Transverse colon (tissue), 4 donors: Measurements from ENCODE around the gene GNAO1. TPM values are rescaled to one million over a fixed set of nuclear protein-coding genes. Genes with fewer than 3 reads are reported as not detected.

Source experiments
- DNase-seq: peaks from one replicate; pipeline ENCODE4 v3.0.0-alpha.2; 2019
- H3K27ac ChIP-seq, 4 donors: fragments of 200-600 bp; sonication (generic); 2 replicates each; pipeline ENCODE4 v1.5.1; 2016 to 2018; ENCODE audit warnings: inconsistent platforms in 4 of 4
- H3K27me3 ChIP-seq: fragments of 200-600 bp; sonication (generic); 2 replicates; pipeline ENCODE4 v1.5.1; 2017; ENCODE audit warnings: inconsistent platforms
- H3K36me3 ChIP-seq, 4 donors: fragments of 200-600 bp; sonication (generic); 2 replicates each; pipeline ENCODE4 v1.5.1; 2017 to 2019; ENCODE audit warnings: inconsistent platforms in 4 of 4
- H3K4me1 ChIP-seq, 4 donors: fragments of 200-600 bp; sonication (generic); 2 replicates each; pipeline ENCODE4 v1.5.1; 2017 to 2020; ENCODE audit warnings: inconsistent platforms in 4 of 4
- H3K4me3 ChIP-seq, 4 donors: fragments of 200-600 bp; sonication (generic); 1 replicate in 1 of 4; 2 replicates in 3 of 4; pipeline versions ENCODE4 v1.5.1 to v1.6.1; 2017 to 2019; ENCODE audit warnings: inconsistent platforms in 4 of 4
- H3K9me3 ChIP-seq, 2 donors: fragments of 200-600 bp; sonication (generic); 2 replicates each; pipeline ENCODE4 v1.5.1; 2017 to 2019; ENCODE audit warnings: inconsistent platforms in 2 of 2
- CTCF ChIP-seq, 5 experiments: fragments of 200-600 bp in 3 of 5; fragments of 450-650 bp in 2 of 5; sonication (generic) in 3 of 5; IDR thresholded peaks; 1 replicate in 2 of 5; 2 replicates in 3 of 5; pipeline ENCODE4 v1.5.1; 2016 to 2017; ENCODE audit warnings: antibody characterized with exemption in 5 of 5, inconsistent platforms in 3 of 5, mild to moderate bottlenecking in 2 of 5, moderate library complexity in 1 of 5
- EP300 ChIP-seq: sonication (generic); formaldehyde crosslinking; IDR thresholded peaks from one replicate; pipeline ENCODE4 v1.6.1; 2017; ENCODE audit warnings: antibody characterized with exemption, low read depth
- POLR2A ChIP-seq: fragments of 450-650 bp; IDR thresholded peaks from one replicate; pipeline ENCODE4 v1.6.1; 2016; ENCODE audit warnings: antibody characterized with exemption, mild to moderate bottlenecking, moderate library complexity
- POLR2AphosphoS5 ChIP-seq, 3 donors: sonication (generic); formaldehyde crosslinking; IDR thresholded peaks; one replicate each; pipeline ENCODE4 v1.6.1; 2016; ENCODE audit warnings: antibody characterized with exemption in 3 of 3
- WGBS, 2 donors: methylation state at CpG; one replicate each; pipeline ENCODE4 v1.1.5; 2018; ENCODE audit warnings: low coverage in 1 of 2; 5-methylcytosine and 5-hydroxymethylcytosine counted together
- in situ Hi-C, 4 donors: fragments of 200-750 bp; cut with MboI; loops; one replicate each; pipeline versions ENCODE4 v1.15.0 to v1.15.1; 2017; ENCODE audit warnings: low sequenced_read_pairs in 3 of 4, low pct_ligation_motif_present in 1 of 4, low pct_unique_long_range_greater_than_20kb in 1 of 4
- intact Hi-C: fragments of 100-400 bp; cut with DNase I; formaldehyde crosslinking; loops from one replicate; pipeline ENCODE4 v1.15.1; 2023; ENCODE audit warnings: low total_unique reads
- total RNA-seq, 4 donors: library from RNA; depleted of rRNA; stranded (reverse); fragments of >200 nt; gene quantifications; one replicate each; pipeline ENCODE4 v1.1.0, GENCODE V29; 2016

Gene GNAO1
- total RNA-seq, 4 donors from 2014 or later, result 7.3 to 25.4 (median 11.3) TPM

- Histone ChIP-seq H3K4me3 (peak overlapping the region in 2 of 4 donors; percentile 3 to 83), H3K27me3 (peaks cover 74% of the 10 kb centered on the region), H3K9me3 (no peaks in the 10 kb centered on the region), H3K4me1 (peaks cover 0 to 39% (median 12%) of the 10 kb centered on the region in 4 donors), H3K27ac (peak overlapping the region in 3 of 4 donors; percentile 39 to 90 (median 82)), H3K36me3 (no peaks in the 10 kb centered on the region)
- DNase-seq, result no peak
- intact Hi-C loops, result loop anchor here (5.0 kb wide), 1 partner anchor 74 kb away; no protein-coding TSS in a partner anchor
- in situ Hi-C loops, result no loop called here
- 17 to 28% methylated on average over 11 to 33 of the region's 33 CpGs for WGBS, 2 donors
- TF ChIP-seq POLR2AphosphoS5 (IDR thresholded peaks at IDR 0.05) (no peak), POLR2A (no peak), EP300 (no peak), CTCF (IDR thresholded peaks at IDR 0.05) (no peak)
Observed at GRCh38 chr16:56192986-56193945, 2.0 kb downstream of the GNAO1 start.

- no peak for TF ChIP-seq CTCF (IDR thresholded peaks at IDR 0.05)
- no peak for TF ChIP-seq POLR2AphosphoS5 (IDR thresholded peaks at IDR 0.05)
- TF ChIP-seq EP300, result no peak
- TF ChIP-seq POLR2A, result no peak
- peak overlapping the region in 2 of 4 donors; percentile 16 to 83 for H3K4me3 ChIP-seq
- peaks cover 0 to 39% (median 12%) of the 10 kb centered on the region in 4 donors for H3K4me1 ChIP-seq
- H3K36me3 ChIP-seq, result no peaks in the 10 kb centered on the region
- no peaks in the 10 kb centered on the region for H3K9me3 ChIP-seq
- peak overlapping the region in 2 of 4 donors; percentile 39 to 90 for H3K27ac ChIP-seq
- intact Hi-C loops, result loop anchor here (5.0 kb wide), 1 partner anchor 73 kb away; no protein-coding TSS in a partner anchor
- peak; percentile 70 for DNase-seq
- in situ Hi-C loops, result no loop called here
- WGBS, 2 donors, result 15 to 17% methylated on average over 10 to 45 of the region's 48 CpGs
- peaks cover 65% of the 10 kb centered on the region for H3K27me3 ChIP-seq
Observed at GRCh38 chr16:56193951-56194726, 2.9 kb downstream of the GNAO1 start.

DNA sequence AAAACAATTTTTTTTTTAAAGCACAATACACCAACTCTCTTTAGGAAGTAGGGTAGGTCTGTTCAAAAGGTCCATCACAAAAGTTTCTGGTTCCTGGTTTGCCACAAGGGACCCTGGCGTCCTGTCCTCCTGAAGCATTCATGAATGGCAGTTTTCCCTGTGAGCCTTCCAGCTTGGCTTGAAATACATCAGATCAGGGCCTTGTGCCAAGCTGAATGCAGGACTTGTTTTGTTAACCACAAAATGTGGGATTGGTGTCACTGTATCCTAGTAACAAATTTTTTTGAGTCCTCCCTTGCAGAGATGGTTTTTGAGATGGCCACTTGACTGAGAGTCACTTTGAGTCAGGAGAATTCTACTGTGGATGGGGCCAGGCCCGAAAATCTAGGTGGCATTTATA, 3.9 kb downstream of the GNAO1 start:
- WGBS, 2 donors, result 55% methylated on average over 2 of the region's 2 CpGs; no CpG with 5 or more reads in 1 of the 2 donors
- peaks cover 55% of the 10 kb centered on the region for H3K27me3 ChIP-seq
- H3K27ac ChIP-seq, result no peak overlapping the region
- H3K9me3 ChIP-seq, result no peaks in the 10 kb centered on the region
- intact Hi-C loops, result no loop called here
- DNase-seq, result no peak
- peaks cover 0 to 38% (median 12%) of the 10 kb centered on the region in 4 donors for H3K4me1 ChIP-seq
- in situ Hi-C loops, result no loop called here
- H3K36me3 ChIP-seq, result no peaks in the 10 kb centered on the region
- H3K4me3 ChIP-seq, result no peak overlapping the region
- no peak for TF ChIP-seq POLR2A
- no peak for TF ChIP-seq CTCF (IDR thresholded peaks at IDR 0.05)
- no peak for TF ChIP-seq EP300
- no peak for TF ChIP-seq POLR2AphosphoS5 (IDR thresholded peaks at IDR 0.05)

DNA sequence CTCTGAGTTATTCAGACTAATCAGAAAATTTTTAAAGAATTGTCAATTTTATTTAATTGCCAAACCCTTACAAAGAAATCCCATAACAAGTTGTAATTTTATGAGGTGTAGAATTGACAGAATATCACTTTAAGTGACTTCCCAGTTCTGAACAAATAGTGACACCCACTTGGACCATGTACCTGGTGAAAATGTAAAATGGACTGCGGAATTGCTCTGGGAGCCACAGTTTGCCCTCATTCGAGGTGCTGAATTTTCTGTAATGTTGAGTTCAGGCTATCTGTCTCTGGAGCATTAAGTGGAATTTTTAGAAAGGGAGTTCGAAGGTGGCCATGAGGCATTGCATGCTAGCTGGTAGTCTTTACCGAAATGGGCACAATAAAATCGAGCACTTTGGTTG, 5.1 kb downstream of the GNAO1 start:
- Histone ChIP-seq H3K36me3 (no peaks in the 10 kb centered on the region), H3K4me1 (peaks cover 0 to 31% (median 11%) of the 10 kb centered on the region in 4 donors), H3K27me3 (peaks cover 45% of the 10 kb centered on the region), H3K27ac (no peak overlapping the region), H3K9me3 (no peaks in the 10 kb centered on the region), H3K4me3 (no peak overlapping the region)
- in situ Hi-C loops (no loop called here), intact Hi-C loops (no loop called here)
- WGBS, 2 donors, result 90 to 93% methylated on average over 5 of the region's 5 CpGs
- TF ChIP-seq POLR2AphosphoS5 (IDR thresholded peaks at IDR 0.05), result no peak
- no peak for TF ChIP-seq EP300
- no peak for TF ChIP-seq CTCF (IDR thresholded peaks at IDR 0.05)
- TF ChIP-seq POLR2A, result no peak
- no peak for DNase-seq
